ENCODE measurements around the gene SPATS2L. TPM values are rescaled to one million over a fixed set of nuclear protein-coding genes. Genes with fewer than 3 reads are reported as not detected.

SPATS2L gene
- total and polyA plus RNA-seq, 2 donors (not counting 1 experiment from before 2014, with no cell fraction given), result 0.27 to 0.44 TPM

DNA sequence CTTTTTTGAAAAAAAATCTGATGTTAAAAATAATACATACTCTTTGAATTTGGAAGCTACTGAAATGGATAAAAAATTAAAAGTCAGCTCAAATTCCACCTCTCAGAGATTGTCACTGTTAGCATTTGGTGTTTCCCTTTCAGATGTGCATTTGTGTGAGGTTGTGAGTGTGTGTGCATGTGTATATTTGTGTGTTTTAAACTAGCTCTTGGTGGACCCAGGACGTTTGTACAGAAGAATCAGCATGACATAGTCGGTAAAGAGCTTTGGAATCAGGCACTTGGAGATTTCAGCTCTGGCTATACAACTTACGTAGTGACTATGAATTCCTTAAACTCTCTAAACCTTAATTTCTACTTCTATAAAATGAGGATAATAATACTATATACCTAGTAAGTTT is 14.5 kb downstream of the SPATS2L start:
- H3K27me3 ChIP-seq (replicated peaks in 1 of 4; ENCODE audit: control extremely low read depth in 1 of 4, control insufficient read depth in 3 of 4, insufficient read depth in 4 of 4, low read length in 3 of 4), result no peaks in the 10 kb centered on the region
- DNase-seq (no peak), ATAC-seq (ENCODE audit: low read depth) (no peak)
- no peaks in the 10 kb centered on the region for H3K79me2 ChIP-seq (ENCODE audit: control insufficient read depth, insufficient read depth, low read length)
- no peaks in the 10 kb centered on the region for H3K4me1 Mint-ChIP-seq
- H3K27ac Mint-ChIP-seq, result no peak overlapping the region
- TF ChIP-seq EZH2 (IDR thresholded peaks at IDR 0.05; ENCODE audit: borderline replicate concordance, insufficient read depth, low read depth, low read length, poor library complexity, severe bottlenecking), result no peak
- TF ChIP-seq, protein P1, sequence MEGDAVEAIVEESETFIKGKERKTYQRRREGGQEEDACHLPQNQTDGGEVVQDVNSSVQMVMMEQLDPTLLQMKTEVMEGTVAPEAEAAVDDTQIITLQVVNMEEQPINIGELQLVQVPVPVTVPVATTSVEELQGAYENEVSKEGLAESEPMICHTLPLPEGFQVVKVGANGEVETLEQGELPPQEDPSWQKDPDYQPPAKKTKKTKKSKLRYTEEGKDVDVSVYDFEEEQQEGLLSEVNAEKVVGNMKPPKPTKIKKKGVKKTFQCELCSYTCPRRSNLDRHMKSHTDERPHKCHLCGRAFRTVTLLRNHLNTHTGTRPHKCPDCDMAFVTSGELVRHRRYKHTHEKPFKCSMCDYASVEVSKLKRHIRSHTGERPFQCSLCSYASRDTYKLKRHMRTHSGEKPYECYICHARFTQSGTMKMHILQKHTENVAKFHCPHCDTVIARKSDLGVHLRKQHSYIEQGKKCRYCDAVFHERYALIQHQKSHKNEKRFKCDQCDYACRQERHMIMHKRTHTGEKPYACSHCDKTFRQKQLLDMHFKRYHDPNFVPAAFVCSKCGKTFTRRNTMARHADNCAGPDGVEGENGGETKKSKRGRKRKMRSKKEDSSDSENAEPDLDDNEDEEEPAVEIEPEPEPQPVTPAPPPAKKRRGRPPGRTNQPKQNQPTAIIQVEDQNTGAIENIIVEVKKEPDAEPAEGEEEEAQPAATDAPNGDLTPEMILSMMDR (IDR thresholded peaks at IDR 0.05), result no peak
- no peaks in the 10 kb centered on the region for H3K36me3 ChIP-seq (replicated peaks in 1 of 2; ENCODE audit: control extremely low read depth in 1 of 2, control insufficient read depth in 1 of 2, extremely low read depth in 1 of 2, insufficient read depth in 2 of 2, low read length in 1 of 2)
- H3K4me3 Mint-ChIP-seq, result no peak overlapping the region
- ChIA-PET POLR2A (no interaction called here), CTCF (interaction anchor here (0.9 kb wide), 1 partner anchor 154 kb away, joined by 3 read pairs; no protein-coding TSS in a partner anchor)
- H3K9me3 ChIP-seq (ENCODE audit: control extremely low read depth in 1 of 3, control insufficient read depth in 2 of 3, insufficient read depth in 1 of 3, low read length in 2 of 3), result peaks cover 0 to 1% (median 0%) of the 10 kb centered on the region in 3 donors
- intact Hi-C loops (cut with micrococcal nuclease), result no loop called here
- H3K27ac ChIP-seq (ENCODE audit: low read length in 2 of 2), result no peak overlapping the region
- no peak overlapping the region for H3K4me3 ChIP-seq (ENCODE audit: control extremely low read depth in 1 of 5, extremely low read depth in 1 of 5, insufficient read depth in 1 of 5, low read depth in 2 of 5, low read length in 4 of 5)
- WGBS (ENCODE audit: insufficient coverage), result no CpG with 5 or more reads among the region's 3 CpGs
- H4K20me1 ChIP-seq (ENCODE audit: control insufficient read depth, insufficient read depth, low read length, poor library complexity, severe bottlenecking), result no peaks in the 10 kb centered on the region
- no peak overlapping the region for H3K4me2 ChIP-seq (replicated peaks; ENCODE audit: low read depth, low read length, poor library complexity, severe bottlenecking)
- H3K27me3 Mint-ChIP-seq, result peaks cover 16% of the 10 kb centered on the region
- H2AFZ ChIP-seq (ENCODE audit: insufficient read depth, low read depth, low read length, poor library complexity, severe bottlenecking), result no peak overlapping the region
- H3K9me3 Mint-ChIP-seq (ENCODE audit: insufficient read depth), result no peaks in the 10 kb centered on the region
- H3K9ac ChIP-seq (ENCODE audit: low read length), result no peak overlapping the region
- H3K4me1 ChIP-seq (ENCODE audit: control insufficient read depth in 2 of 2, insufficient read depth in 2 of 2, low read length in 2 of 2), result no peaks in the 10 kb centered on the region

DNA sequence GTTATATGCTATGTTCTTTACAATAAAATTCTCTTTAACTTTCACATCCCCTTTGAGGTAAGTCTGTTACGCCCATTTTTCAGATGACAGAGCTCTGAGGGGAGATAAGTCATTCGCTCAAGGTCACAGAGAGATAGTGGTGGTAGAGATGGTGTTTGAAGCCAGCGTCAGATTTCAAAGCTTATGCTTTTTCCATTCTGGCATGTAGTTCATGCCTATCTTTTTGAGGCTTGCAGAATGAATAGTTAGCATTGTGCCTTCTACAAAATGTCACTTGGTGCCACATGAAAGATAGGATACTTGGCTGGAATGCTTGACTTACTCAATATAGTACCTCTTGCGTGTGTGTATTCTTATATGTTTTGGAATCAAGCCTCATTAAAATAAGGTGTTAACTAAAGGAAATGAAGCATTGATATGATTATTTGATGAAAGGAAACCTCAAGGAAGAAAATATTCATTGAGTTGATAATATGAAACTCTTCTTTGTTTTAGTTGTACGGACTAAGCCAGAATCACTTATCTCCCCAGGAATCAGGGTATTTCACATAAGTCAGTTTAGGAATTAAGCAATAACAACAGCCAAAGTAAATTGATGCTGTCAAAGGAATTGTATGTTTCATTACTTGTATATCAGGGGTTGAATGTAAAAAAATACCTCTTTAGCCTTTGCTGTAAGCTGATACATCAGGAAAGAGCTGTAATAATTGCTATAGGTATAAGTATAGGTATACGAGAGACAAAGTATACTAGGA is 15.5 kb downstream of the SPATS2L start:
- ATAC-seq (ENCODE audit: low read depth) (no peak), DNase-seq (no peak)
- Histone ChIP-seq H3K36me3 (replicated peaks in 1 of 2; ENCODE audit: control extremely low read depth in 1 of 2, control insufficient read depth in 1 of 2, extremely low read depth in 1 of 2, insufficient read depth in 2 of 2, low read length in 1 of 2) (no peaks in the 10 kb centered on the region), H3K4me2 (replicated peaks; ENCODE audit: low read depth, low read length, poor library complexity, severe bottlenecking) (no peak overlapping the region), H3K9me3 (ENCODE audit: control extremely low read depth in 1 of 3, control insufficient read depth in 2 of 3, insufficient read depth in 1 of 3, low read length in 2 of 3) (peaks cover 0 to 1% (median 0%) of the 10 kb centered on the region in 3 donors), H3K27me3 (replicated peaks in 1 of 4; ENCODE audit: control extremely low read depth in 1 of 4, control insufficient read depth in 3 of 4, insufficient read depth in 4 of 4, low read length in 3 of 4) (no peaks in the 10 kb centered on the region), H3K27ac (ENCODE audit: low read length in 2 of 2) (no peak overlapping the region), H3K9ac (ENCODE audit: low read length) (no peak overlapping the region), H3K4me1 (ENCODE audit: control insufficient read depth in 2 of 2, insufficient read depth in 2 of 2, low read length in 2 of 2) (no peaks in the 10 kb centered on the region), H2AFZ (ENCODE audit: insufficient read depth, low read depth, low read length, poor library complexity, severe bottlenecking) (no peak overlapping the region), H3K79me2 (ENCODE audit: control insufficient read depth, insufficient read depth, low read length) (no peaks in the 10 kb centered on the region), H4K20me1 (ENCODE audit: control insufficient read depth, insufficient read depth, low read length, poor library complexity, severe bottlenecking) (no peaks in the 10 kb centered on the region), H3K4me3 (ENCODE audit: control extremely low read depth in 1 of 5, extremely low read depth in 1 of 5, insufficient read depth in 1 of 5, low read depth in 2 of 5, low read length in 4 of 5) (no peak overlapping the region)
- no peaks in the 10 kb centered on the region for H3K9me3 Mint-ChIP-seq (ENCODE audit: insufficient read depth)
- POLR2A ChIA-PET, result no interaction called here
- CTCF ChIA-PET, result no interaction called here
- no peaks in the 10 kb centered on the region for H3K4me1 Mint-ChIP-seq
- no peak overlapping the region for H3K4me3 Mint-ChIP-seq
- peaks cover 16% of the 10 kb centered on the region for H3K27me3 Mint-ChIP-seq
- WGBS (ENCODE audit: insufficient coverage), result 96% methylated on average over 3 of the region's 6 CpGs
- intact Hi-C loops (cut with micrococcal nuclease), result no loop called here
- no peak overlapping the region for H3K27ac Mint-ChIP-seq
- TF ChIP-seq, protein P1 (IDR thresholded peaks at IDR 0.05), result no peak
- TF ChIP-seq EZH2 (IDR thresholded peaks at IDR 0.05; ENCODE audit: borderline replicate concordance, insufficient read depth, low read depth, low read length, poor library complexity, severe bottlenecking), result no peak
